Dedifferentiated amniotic fluid mesenchymal stem cell (primary cell): ENCODE data around the gene C1QB.

Source experiments
- DNase-seq: peaks from one replicate; pipeline ENCODE4 v3.0.0-alpha.2; 2016; ENCODE audit errors: extremely low spot score

C1QB gene

GRCh38 chr1:22652881-22653316 is at the start of gene C1QB:
Gene C1QB, plus strand, starts transcription at chr1:22653236. Its CDS starts 6,227 bp downstream, at chr1:22659463.
- DNase-seq = no peak

- no peak for DNase-seq
Measured at GRCh38 chr1:22606161-22606560, 46.9 kb upstream of the C1QB start.

- no peak for DNase-seq
Measured at GRCh38 chr1:22607154-22607553, 45.9 kb upstream of the C1QB start.

- no peak for DNase-seq
Measured at GRCh38 chr1:22608361-22608760, 44.7 kb upstream of the C1QB start.

GRCh38 chr1:22609291-22609690 is 43.7 kb upstream of the C1QB start:
- no peak for DNase-seq

GRCh38 chr1:22611530-22611947 is 41.5 kb upstream of the C1QB start:
- no peak for DNase-seq

- no peak for DNase-seq
Measured at GRCh38 chr1:22612671-22613571, 40.1 kb upstream of the C1QB start.

GRCh38 chr1:22613572-22613918 is 39.5 kb upstream of the C1QB start:
- DNase-seq = no peak

GRCh38 chr1:22613951-22614350 is 39.1 kb upstream of the C1QB start:
- no peak for DNase-seq

- no peak for DNase-seq
Measured at GRCh38 chr1:22615886-22616285, 37.1 kb upstream of the C1QB start.

- DNase-seq = no peak
Measured at GRCh38 chr1:22616571-22616970, 36.5 kb upstream of the C1QB start.

GRCh38 chr1:22618056-22618455 is 35.0 kb upstream of the C1QB start:
- no peak for DNase-seq

GRCh38 chr1:22619252-22619651 is 33.8 kb upstream of the C1QB start:
- DNase-seq = no peak

- no peak for DNase-seq
Measured at GRCh38 chr1:22619798-22620197, 33.2 kb upstream of the C1QB start.

GRCh38 chr1:22621761-22622160 is 31.3 kb upstream of the C1QB start:
- DNase-seq = no peak

- no peak for DNase-seq
Measured at GRCh38 chr1:22625262-22625925, 27.6 kb upstream of the C1QB start.

GRCh38 chr1:22626237-22627157 is 26.5 kb upstream of the C1QB start:
- DNase-seq = no peak

GRCh38 chr1:22627331-22627730 is 25.7 kb upstream of the C1QB start:
- DNase-seq = no peak

- no peak for DNase-seq
Measured at GRCh38 chr1:22628698-22629444, 24.2 kb upstream of the C1QB start.

- no peak for DNase-seq
Measured at GRCh38 chr1:22629886-22630285, 23.1 kb upstream of the C1QB start.

- DNase-seq = no peak
Measured at GRCh38 chr1:22633697-22634463, 19.2 kb upstream of the C1QB start.
